WI38 (cell line): Measurements from ENCODE around the gene LDB1.

ENCODE experiments used
- H3K4me3 ChIP-seq: 2 replicates; pipeline ENCODE4 v1.5.1; 2011; ENCODE audit warnings: low read depth, mild to moderate bottlenecking, control low read depth, low read length
- TF ChIP-seq, protein P1 (sequence below): IDR thresholded peaks from 2 replicates; pipeline ENCODE4 v1.5.1; 2012; ENCODE audit warnings: low read depth, mild to moderate bottlenecking, control low read depth, low read length

The LDB1 gene

DNA sequence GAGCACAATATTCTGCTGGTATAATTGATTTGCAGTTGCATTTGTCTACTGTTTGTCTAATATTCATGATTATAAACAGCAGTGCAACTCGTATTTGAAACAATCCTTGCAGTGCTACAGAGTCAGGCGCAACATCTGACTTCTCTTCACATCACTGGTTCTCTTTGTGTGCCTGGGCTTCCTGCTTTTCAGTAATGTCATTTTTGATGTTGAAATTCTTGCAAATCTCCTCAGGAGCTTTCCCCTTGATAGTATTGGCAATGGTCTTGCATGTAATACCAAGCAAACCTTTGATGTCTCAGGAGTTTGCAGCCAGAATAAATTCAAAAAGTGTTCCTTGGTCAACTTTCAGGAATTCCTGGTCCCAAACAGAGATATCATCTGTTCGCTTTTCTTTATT, 34.8 kb downstream of the LDB1 start:
- H3K4me3 ChIP-seq, result no peak overlapping the region
- TF ChIP-seq, protein P1, sequence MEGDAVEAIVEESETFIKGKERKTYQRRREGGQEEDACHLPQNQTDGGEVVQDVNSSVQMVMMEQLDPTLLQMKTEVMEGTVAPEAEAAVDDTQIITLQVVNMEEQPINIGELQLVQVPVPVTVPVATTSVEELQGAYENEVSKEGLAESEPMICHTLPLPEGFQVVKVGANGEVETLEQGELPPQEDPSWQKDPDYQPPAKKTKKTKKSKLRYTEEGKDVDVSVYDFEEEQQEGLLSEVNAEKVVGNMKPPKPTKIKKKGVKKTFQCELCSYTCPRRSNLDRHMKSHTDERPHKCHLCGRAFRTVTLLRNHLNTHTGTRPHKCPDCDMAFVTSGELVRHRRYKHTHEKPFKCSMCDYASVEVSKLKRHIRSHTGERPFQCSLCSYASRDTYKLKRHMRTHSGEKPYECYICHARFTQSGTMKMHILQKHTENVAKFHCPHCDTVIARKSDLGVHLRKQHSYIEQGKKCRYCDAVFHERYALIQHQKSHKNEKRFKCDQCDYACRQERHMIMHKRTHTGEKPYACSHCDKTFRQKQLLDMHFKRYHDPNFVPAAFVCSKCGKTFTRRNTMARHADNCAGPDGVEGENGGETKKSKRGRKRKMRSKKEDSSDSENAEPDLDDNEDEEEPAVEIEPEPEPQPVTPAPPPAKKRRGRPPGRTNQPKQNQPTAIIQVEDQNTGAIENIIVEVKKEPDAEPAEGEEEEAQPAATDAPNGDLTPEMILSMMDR, result no peak

DNA sequence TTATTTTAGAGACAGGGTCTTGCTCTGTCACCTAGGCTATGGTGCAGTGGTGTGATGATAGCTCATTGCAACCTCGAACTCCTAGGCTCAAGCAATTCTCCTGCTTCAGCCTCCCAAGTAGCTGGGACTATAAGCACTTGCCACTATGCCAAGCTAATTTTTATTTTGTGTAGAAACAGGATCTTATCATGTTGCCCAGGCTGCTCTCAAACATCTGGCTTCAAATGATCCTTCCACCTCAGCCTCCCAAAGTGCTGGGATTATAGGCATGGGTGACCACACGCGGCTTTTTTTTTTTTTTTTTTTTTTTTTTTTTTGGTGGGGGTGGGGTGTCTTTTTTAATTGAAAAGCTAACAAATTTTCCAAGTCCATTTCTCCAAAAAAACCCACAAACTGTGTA, 36.6 kb downstream of the LDB1 start:
- no peak overlapping the region for H3K4me3 ChIP-seq
- TF ChIP-seq, protein P1, result no peak

DNA sequence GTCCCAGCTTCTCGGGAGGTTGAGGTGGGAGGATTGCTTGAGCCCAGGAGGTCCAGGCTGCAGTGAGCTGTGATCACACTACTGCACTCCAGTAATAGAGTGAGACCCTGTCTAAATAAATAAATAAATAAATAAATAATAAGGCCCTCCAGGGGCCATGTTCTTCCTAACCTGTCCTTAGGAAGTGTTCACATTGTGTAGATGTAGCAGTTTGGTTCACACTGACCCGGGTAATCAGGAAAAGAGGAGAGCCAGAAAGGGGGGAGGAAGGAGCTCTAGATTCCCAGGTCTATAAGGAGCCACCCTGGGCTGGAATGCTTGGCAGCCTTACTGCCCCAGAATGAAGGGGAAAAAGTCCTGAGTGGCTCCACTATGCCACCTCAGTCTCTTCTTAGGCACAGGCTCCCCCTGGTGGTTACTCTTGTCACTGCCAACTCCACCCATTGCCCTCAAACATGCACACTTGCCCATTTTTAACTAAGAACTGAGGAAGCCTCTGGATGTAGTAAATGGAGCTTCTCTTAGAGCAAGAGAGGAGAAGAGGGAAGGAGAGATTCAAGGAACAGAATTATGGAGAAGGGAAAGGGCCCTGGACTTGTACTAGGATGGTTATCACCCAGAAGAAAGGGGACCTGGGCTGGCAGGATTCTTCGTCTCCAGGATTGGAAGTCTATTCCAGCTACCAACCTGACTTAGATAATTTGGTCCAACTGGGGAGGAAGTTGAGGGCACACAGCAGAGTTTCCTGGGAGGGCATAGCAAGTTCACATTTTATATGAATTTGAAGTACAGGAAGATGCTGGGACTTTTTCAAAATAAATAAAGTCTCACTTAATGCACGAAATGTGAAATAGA, 47.3 kb downstream of the LDB1 start:
- no peak overlapping the region for H3K4me3 ChIP-seq
- TF ChIP-seq, protein P1, result peak; percentile 93

DNA sequence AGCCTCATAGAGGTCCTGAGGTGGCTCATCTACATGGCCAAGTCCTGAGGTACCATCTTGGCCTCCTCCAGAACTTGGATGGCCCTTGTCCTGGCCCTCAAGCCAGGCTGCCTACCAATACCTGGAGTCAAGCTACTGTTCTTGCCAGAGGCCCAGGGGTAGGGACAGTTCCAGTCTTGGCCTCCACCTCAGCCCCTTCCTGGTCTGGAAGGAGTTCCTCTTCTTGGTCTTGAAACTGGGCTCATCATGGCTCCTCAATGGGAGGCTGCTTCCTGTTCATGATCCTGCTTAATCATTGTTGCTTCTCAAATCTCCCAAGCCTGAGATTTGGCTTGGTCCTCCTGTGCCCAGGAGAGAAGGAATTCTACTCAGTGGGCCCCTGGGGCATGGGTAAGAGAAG, 51.1 kb downstream of the LDB1 start:
- TF ChIP-seq, protein P1, result no peak
- no peak overlapping the region for H3K4me3 ChIP-seq

DNA sequence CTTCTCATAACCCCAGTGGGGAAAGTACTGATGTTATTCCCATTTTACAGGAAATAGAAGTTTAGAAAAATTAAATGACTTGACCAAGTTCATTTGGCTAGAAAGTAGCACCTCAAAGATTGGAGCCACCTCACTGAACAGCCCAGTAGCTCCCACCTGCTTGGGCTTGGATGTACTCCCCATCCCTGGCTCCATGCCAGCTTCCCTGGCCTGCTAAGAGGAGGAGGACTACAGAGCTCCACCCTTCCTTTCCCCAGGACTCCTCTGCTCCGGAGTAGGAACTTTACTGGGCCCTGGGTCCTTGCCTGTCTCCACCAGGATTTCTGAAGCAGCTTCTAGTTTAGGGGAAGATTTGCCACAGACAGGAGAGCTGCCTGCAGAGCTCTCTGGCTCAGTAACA, 52.0 kb downstream of the LDB1 start:
- TF ChIP-seq, protein P1, result no peak
- H3K4me3 ChIP-seq, result no peak overlapping the region

DNA sequence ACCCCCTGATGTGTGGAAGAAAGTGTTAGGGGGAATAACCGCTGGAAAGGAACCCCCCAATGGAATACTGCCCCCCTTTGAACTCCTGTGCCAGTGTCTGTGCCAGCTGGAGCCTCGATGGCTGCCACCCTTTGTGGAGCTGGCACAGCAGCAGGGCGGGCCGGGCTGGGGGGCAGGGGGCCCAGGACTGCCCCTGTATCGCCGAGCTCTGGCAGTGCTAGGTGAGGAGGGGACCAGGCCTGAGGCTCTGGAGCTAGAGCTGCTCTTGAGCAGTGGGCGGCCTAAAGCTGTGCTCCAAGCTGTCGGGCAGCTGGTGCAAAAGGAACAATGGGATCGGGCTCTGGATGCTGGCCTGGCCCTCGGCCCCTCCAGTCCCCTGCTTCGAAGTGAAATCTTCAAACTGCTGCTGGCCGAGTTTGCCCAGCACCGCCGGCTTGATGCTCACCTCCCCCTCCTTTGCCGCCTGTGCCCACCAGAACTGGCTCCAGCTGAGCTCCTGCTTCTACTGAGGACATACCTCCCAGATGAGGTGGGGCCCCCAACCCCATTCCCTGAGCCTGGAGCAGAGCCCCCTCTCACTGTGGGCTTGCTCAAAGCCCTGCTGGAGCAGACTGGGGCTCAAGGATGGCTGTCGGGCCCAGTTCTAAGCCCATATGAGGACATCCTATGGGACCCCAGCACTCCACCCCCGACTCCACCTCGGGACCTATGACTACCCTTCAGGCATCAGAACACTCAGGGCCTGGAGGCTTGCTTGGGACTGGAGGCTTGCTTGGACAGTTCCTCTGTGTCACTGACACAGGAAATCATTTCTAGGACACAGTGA, 52.9 kb downstream of the LDB1 start:
- TF ChIP-seq, protein P1, result no peak
- H3K4me3 ChIP-seq, result no peak overlapping the region

DNA sequence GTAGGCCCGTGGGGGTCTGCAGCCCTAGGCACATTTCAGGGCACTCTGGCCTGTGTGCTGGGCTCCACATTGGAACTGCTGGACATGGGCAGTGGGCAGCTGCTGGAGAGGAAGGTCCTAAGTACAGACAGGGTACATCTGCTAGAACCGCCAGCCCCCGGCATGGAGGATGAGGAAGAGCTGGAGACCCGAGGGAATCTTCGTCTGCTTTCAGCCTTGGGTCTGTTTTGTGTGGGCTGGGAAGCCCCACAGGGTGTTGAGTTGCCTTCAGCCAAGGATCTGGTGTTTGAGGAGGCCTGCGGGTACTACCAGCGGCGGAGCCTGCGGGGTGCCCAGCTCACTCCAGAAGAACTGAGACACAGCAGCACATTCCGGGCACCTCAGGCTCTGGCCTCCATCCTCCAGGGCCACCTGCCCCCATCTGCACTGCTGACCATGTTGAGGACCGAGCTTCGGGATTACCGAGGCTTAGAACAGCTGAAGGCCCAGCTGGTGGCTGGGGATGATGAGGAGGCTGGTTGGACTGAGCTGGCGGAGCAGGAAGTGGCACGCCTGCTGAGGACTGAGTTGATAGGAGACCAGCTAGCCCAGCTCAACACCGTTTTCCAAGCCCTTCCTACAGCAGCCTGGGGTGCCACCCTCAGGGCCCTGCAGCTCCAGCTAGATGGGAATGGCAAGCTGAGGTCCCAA, 53.6 kb downstream of the LDB1 start:
- TF ChIP-seq, protein P1, result no peak
- H3K4me3 ChIP-seq, result peak overlapping the region; percentile 83
